Measurements from ENCODE around the gene SIRPB2.

GRCh38 chr20:1500496-1500895, 9.3 kb upstream of the SIRPB2 start:
- TF ChIP-seq CTCF (IDR thresholded peaks at IDR 0.05; ENCODE audit: poor library complexity) (no peak), EZH2phosphoT487 (IDR thresholded peaks at IDR 0.05; ENCODE audit: low read depth, severe bottlenecking, unreplicated experiment) (no peak)
